ENCODE measurements around the gene RALGDS.

RALGDS gene

GRCh38 chr9:133151601-133152525, 30.8 kb upstream of the RALGDS start:
- no peak for TF ChIP-seq CTCF (IDR thresholded peaks at IDR 0.05; ENCODE audit: poor library complexity, severe bottlenecking)
- H3K27me3 ChIP-seq (ENCODE audit: insufficient read depth, poor library complexity, severe bottlenecking) = no peaks in the 10 kb centered on the region
- no peaks in the 10 kb centered on the region for H3K9me3 ChIP-seq (ENCODE audit: severe bottlenecking)
- no peak overlapping the region for H3K4me3 ChIP-seq (ENCODE audit: severe bottlenecking)
- no peak for ATAC-seq (ENCODE audit: low read depth)
- DNase-seq (ENCODE audit: low spot score) = peak; percentile 45
- H3K27ac ChIP-seq (ENCODE audit: poor library complexity, severe bottlenecking) = no peak overlapping the region
- peaks cover 5% of the 10 kb centered on the region for H3K4me1 ChIP-seq (ENCODE audit: insufficient read depth, poor library complexity, severe bottlenecking)
- no peaks in the 10 kb centered on the region for H3K36me3 ChIP-seq (ENCODE audit: low read depth)

- TF ChIP-seq CTCF (IDR thresholded peaks at IDR 0.05; ENCODE audit: poor library complexity, severe bottlenecking) = no peak
- H3K4me1 ChIP-seq (ENCODE audit: insufficient read depth, poor library complexity, severe bottlenecking) = peaks cover 5% of the 10 kb centered on the region
- ATAC-seq (ENCODE audit: low read depth) (no peak), DNase-seq (ENCODE audit: low spot score) (peak; percentile 45)
- no peak overlapping the region for H3K27ac ChIP-seq (ENCODE audit: poor library complexity, severe bottlenecking)
- no peaks in the 10 kb centered on the region for H3K27me3 ChIP-seq (ENCODE audit: insufficient read depth, poor library complexity, severe bottlenecking)
- H3K4me3 ChIP-seq (ENCODE audit: severe bottlenecking) = no peak overlapping the region
- H3K36me3 ChIP-seq (ENCODE audit: low read depth) = no peaks in the 10 kb centered on the region
- H3K9me3 ChIP-seq (ENCODE audit: severe bottlenecking) = no peaks in the 10 kb centered on the region
Measured at GRCh38 chr9:133151041-133151440, 30.0 kb upstream of the RALGDS start.

- TF ChIP-seq CTCF (IDR thresholded peaks at IDR 0.05; ENCODE audit: poor library complexity, severe bottlenecking) = peak; percentile 40
- ATAC-seq (ENCODE audit: low read depth) = peak; percentile 55
- Histone ChIP-seq H3K27me3 (ENCODE audit: insufficient read depth, poor library complexity, severe bottlenecking) (no peaks in the 10 kb centered on the region), H3K27ac (ENCODE audit: poor library complexity, severe bottlenecking) (peak overlapping the region; percentile 74), H3K4me3 (ENCODE audit: severe bottlenecking) (peak overlapping the region; percentile 81), H3K4me1 (ENCODE audit: insufficient read depth, poor library complexity, severe bottlenecking) (peaks cover 5% of the 10 kb centered on the region), H3K36me3 (ENCODE audit: low read depth) (no peaks in the 10 kb centered on the region), H3K9me3 (ENCODE audit: severe bottlenecking) (no peaks in the 10 kb centered on the region)
- DNase-seq (ENCODE audit: low spot score) = peak; percentile 83
Measured at GRCh38 chr9:133149130-133150015, 28.3 kb upstream of the RALGDS start.

GRCh38 chr9:133148199-133149129, 27.4 kb upstream of the RALGDS start:
- ATAC-seq (ENCODE audit: low read depth) = peak; percentile 30
- DNase-seq (ENCODE audit: low spot score) = peak; percentile 57

More at GRCh38 chr9:133148199-133149129, 27.4 kb upstream of the RALGDS start:
- no peak for TF ChIP-seq CTCF (IDR thresholded peaks at IDR 0.05; ENCODE audit: poor library complexity, severe bottlenecking)
- peak overlapping the region; percentile 74 for H3K27ac ChIP-seq (ENCODE audit: poor library complexity, severe bottlenecking)
- H3K36me3 ChIP-seq (ENCODE audit: low read depth) = no peaks in the 10 kb centered on the region
- H3K4me1 ChIP-seq (ENCODE audit: insufficient read depth, poor library complexity, severe bottlenecking) = peaks cover 5% of the 10 kb centered on the region
- no peaks in the 10 kb centered on the region for H3K27me3 ChIP-seq (ENCODE audit: insufficient read depth, poor library complexity, severe bottlenecking)
- peak overlapping the region; percentile 81 for H3K4me3 ChIP-seq (ENCODE audit: severe bottlenecking)
- no peaks in the 10 kb centered on the region for H3K9me3 ChIP-seq (ENCODE audit: severe bottlenecking)

All from RWPE2 (cell line).